ENCODE data around the gene NADSYN1. TPM values are rescaled to one million over a fixed set of nuclear protein-coding genes. Genes with fewer than 3 reads are reported as not detected.
"Not testable (repeated sequence)": the region's sequence is repeated elsewhere in the genome, so short reads cannot be mapped to it uniquely, and the experiment has no call there.

Gene NADSYN1
- polyA plus RNA-seq, 3 donors, result 44.1 to 162 (median 44.8) TPM

GRCh38 chr11:71532036-71532610 is 79.1 kb downstream of the NADSYN1 start:
- TF ChIP-seq CTCF (IDR thresholded peaks at IDR 0.05), result no peak
- intact Hi-C loops (cut with micrococcal nuclease), result no loop called here
- WGBS (ENCODE audit: insufficient coverage), result 59% methylated on average over 9 of the region's 10 CpGs
- Histone ChIP-seq H3K4me1 (ENCODE audit: control insufficient read depth in 1 of 2, insufficient read depth in 2 of 2, low read length in 2 of 2) (no peaks in the 10 kb centered on the region), H3K9me3 (replicated peaks in 1 of 2; ENCODE audit: control insufficient read depth in 1 of 2, insufficient read depth in 1 of 2, low read length in 2 of 2) (no peaks in the 10 kb centered on the region), H2AFZ (ENCODE audit: insufficient read depth, low read depth, low read length, poor library complexity, severe bottlenecking) (no peak overlapping the region), H4K20me1 (ENCODE audit: insufficient read depth, low read length) (no peaks in the 10 kb centered on the region), H3K9ac (ENCODE audit: insufficient read depth, low read length, poor library complexity, severe bottlenecking) (no peak overlapping the region), H3K4me2 (replicated peaks; ENCODE audit: extremely low read depth, low read length, poor library complexity, severe bottlenecking) (no peak overlapping the region), H3K4me3 (replicated peaks in 1 of 3; ENCODE audit: low read depth in 2 of 3, low read length in 3 of 3) (no peak overlapping the region), H3K36me3 (replicated peaks in 1 of 2; ENCODE audit: control insufficient read depth in 1 of 2, insufficient read depth in 2 of 2, low read length in 2 of 2) (no peaks in the 10 kb centered on the region), H3K79me2 (ENCODE audit: insufficient read depth, low read length) (no peaks in the 10 kb centered on the region), H3K27me3 (ENCODE audit: control insufficient read depth in 2 of 2, insufficient read depth in 2 of 2, low read length in 2 of 2) (no peaks in the 10 kb centered on the region), H3K27ac (ENCODE audit: low read depth in 1 of 2, low read length in 2 of 2) (no peak overlapping the region)
- no peaks in the 10 kb centered on the region for H3K36me3 Mint-ChIP-seq
- DNase-seq, result peak in 2 of 3 donors; percentile 29 to 73
- H3K27me3 Mint-ChIP-seq (ENCODE audit: low read depth in 3 of 3), result peaks cover 3 to 9% (median 6%) of the 10 kb centered on the region in 3 donors
- H3K4me3 Mint-ChIP-seq, result no peak overlapping the region
- H3K4me1 Mint-ChIP-seq, result peaks cover 4% of the 10 kb centered on the region
- peaks cover 0 to 3% (median 1%) of the 10 kb centered on the region in 7 donors for H3K9me3 Mint-ChIP-seq
- peak overlapping the region in 4 of 7 donors; percentile 15 to 70 (median 38) for H3K27ac Mint-ChIP-seq

GRCh38 chr11:71534711-71535608 is 82.0 kb downstream of the NADSYN1 start:
- H3K27me3 ChIP-seq (ENCODE audit: control insufficient read depth in 2 of 2, insufficient read depth in 2 of 2, low read length in 2 of 2); H3K9me3 ChIP-seq (replicated peaks in 1 of 2; ENCODE audit: control insufficient read depth in 1 of 2, insufficient read depth in 1 of 2, low read length in 2 of 2); H4K20me1 ChIP-seq (ENCODE audit: insufficient read depth, low read length); H3K36me3 ChIP-seq (replicated peaks in 1 of 2; ENCODE audit: control insufficient read depth in 1 of 2, insufficient read depth in 2 of 2, low read length in 2 of 2); H3K4me1 ChIP-seq (ENCODE audit: control insufficient read depth in 1 of 2, insufficient read depth in 2 of 2, low read length in 2 of 2); H2AFZ ChIP-seq (ENCODE audit: insufficient read depth, low read depth, low read length, poor library complexity, severe bottlenecking); H3K4me3 ChIP-seq (replicated peaks in 1 of 3; ENCODE audit: low read depth in 2 of 3, low read length in 3 of 3); intact Hi-C loops (cut with micrococcal nuclease); H3K4me2 ChIP-seq (replicated peaks; ENCODE audit: extremely low read depth, low read length, poor library complexity, severe bottlenecking); H3K27me3 Mint-ChIP-seq (ENCODE audit: low read depth in 3 of 3); H3K36me3 Mint-ChIP-seq; H3K79me2 ChIP-seq (ENCODE audit: insufficient read depth, low read length); H3K9ac ChIP-seq (ENCODE audit: insufficient read depth, low read length, poor library complexity, severe bottlenecking); H3K4me1 Mint-ChIP-seq; H3K9me3 Mint-ChIP-seq; H3K27ac Mint-ChIP-seq; H3K27ac ChIP-seq (ENCODE audit: low read depth in 1 of 2, low read length in 2 of 2); H3K4me3 Mint-ChIP-seq; DNase-seq: not testable (repeated sequence)
- 68% methylated on average over 5 of the region's 17 CpGs for WGBS (ENCODE audit: insufficient coverage)

Data from CD14-positive monocyte (primary cell).